MM.1S (cell line): ENCODE measurements around the gene PLXNA4.

Experiments
- DNase-seq: peaks from one replicate; pipeline ENCODE4 v3.0.0-alpha.2; 2015
- H2AFZ ChIP-seq: fragments of 300-600 bp; sonication (generic); 2 replicates; pipeline ENCODE4 v1.6.0; 2016; ENCODE audit warnings: antibody characterized with exemption, low read length
- H3F3A ChIP-seq: fragments of 300-600 bp; sonication (generic); 2 replicates; pipeline ENCODE4 v1.6.1; 2016; ENCODE audit warnings: mild to moderate bottlenecking, antibody characterized with exemption, low read length, moderate library complexity, mixed read lengths; ENCODE audit not compliant: insufficient read depth
- H3K27ac ChIP-seq: fragments of 300-600 bp; sonication (generic); 2 replicates; pipeline ENCODE4 v1.5.1; 2016; ENCODE audit warnings: mild to moderate bottlenecking, low read length
- H3K27me3 ChIP-seq: fragments of 300-600 bp; sonication (generic); replicated peaks from 2 replicates; pipeline ENCODE4 v1.6.0; 2016; ENCODE audit warnings: low read length; ENCODE audit not compliant: insufficient read depth
- H3K36me3 ChIP-seq: fragments of 300-600 bp; sonication (generic); replicated peaks from 2 replicates; pipeline ENCODE4 v1.6.1; 2016; ENCODE audit warnings: mild to moderate bottlenecking, low read length, mixed read lengths; ENCODE audit not compliant: insufficient read depth
- H3K4me1 ChIP-seq: fragments of 300-600 bp; sonication (generic); 2 replicates; pipeline ENCODE4 v1.6.1; 2016; ENCODE audit warnings: low read length, mixed read lengths
- H3K4me2 ChIP-seq: fragments of 300-600 bp; sonication (generic); 2 replicates; pipeline ENCODE4 v1.6.0; 2016; ENCODE audit warnings: low read depth, low read length
- H3K4me3 ChIP-seq: fragments of 300-600 bp; sonication (generic); 2 replicates; pipeline ENCODE4 v1.5.1; 2016; ENCODE audit warnings: low read length, mixed read lengths
- H3K79me2 ChIP-seq: fragments of 300-600 bp; sonication (generic); 2 replicates; pipeline ENCODE4 v1.6.1; 2016; ENCODE audit warnings: mixed run types, low read length, mixed read lengths
- H3K9ac ChIP-seq: fragments of 300-600 bp; sonication (generic); 2 replicates; pipeline ENCODE4 v1.6.1; 2016; ENCODE audit warnings: low read length, mixed read lengths
- H3K9me2 ChIP-seq: fragments of 300-600 bp; sonication (generic); replicated peaks from 2 replicates; pipeline ENCODE4 v1.6.1; 2016; ENCODE audit warnings: mild to moderate bottlenecking, low read length, mixed read lengths; ENCODE audit not compliant: insufficient read depth
- H3K9me3 ChIP-seq: fragments of 300-600 bp; sonication (generic); replicated peaks from 2 replicates; pipeline ENCODE4 v1.6.1; 2016; ENCODE audit warnings: mild to moderate bottlenecking, low read length, mixed read lengths; ENCODE audit not compliant: insufficient read depth
- H4K20me1 ChIP-seq: fragments of 300-600 bp; sonication (generic); 2 replicates; pipeline ENCODE4 v1.6.1; 2016; ENCODE audit warnings: mild to moderate bottlenecking, low read length, moderate library complexity, mixed read lengths; ENCODE audit not compliant: insufficient read depth
- CTCF ChIP-seq: fragments of 300-600 bp; sonication (generic); IDR thresholded peaks from 2 replicates; pipeline ENCODE4 v1.5.1; 2016; ENCODE audit warnings: antibody characterized with exemption, low read length, mixed read lengths
- EZH2 ChIP-seq: fragments of 300-600 bp; sonication (generic); optimal IDR thresholded peaks from 2 replicates; pipeline ENCODE3; 2017; ENCODE audit warnings: low read depth, mild to moderate bottlenecking, antibody characterized with exemption, low read length, mixed read lengths
- EZH2phosphoT487 ChIP-seq: fragments of 300-600 bp; sonication (generic); IDR thresholded peaks from 2 replicates; pipeline ENCODE4 v1.6.1; 2018; ENCODE audit warnings: antibody characterized with exemption, low read length

The PLXNA4 gene

GRCh38 chr7:132258231-132258630 is 318.0 kb downstream of the PLXNA4 start:
- TF ChIP-seq CTCF (no peak), EZH2phosphoT487 (no peak), EZH2 (no peak)
- H2AFZ ChIP-seq: no peak overlapping the region
- no peak overlapping the region for H3K4me3 ChIP-seq
- no peaks in the 10 kb centered on the region for H3K36me3 ChIP-seq
- H3K79me2 ChIP-seq: no peaks in the 10 kb centered on the region
- H3K27ac ChIP-seq: no peak overlapping the region
- no peak overlapping the region for H3K4me2 ChIP-seq
- no peak for DNase-seq
- no peak overlapping the region for H3K9ac ChIP-seq
- H3F3A ChIP-seq: no peaks in the 10 kb centered on the region
- H3K27me3 ChIP-seq: no peaks in the 10 kb centered on the region
- no peaks in the 10 kb centered on the region for H3K9me3 ChIP-seq
- H3K9me2 ChIP-seq: no peaks in the 10 kb centered on the region
- no peaks in the 10 kb centered on the region for H3K4me1 ChIP-seq
- no peaks in the 10 kb centered on the region for H4K20me1 ChIP-seq

- Histone ChIP-seq H2AFZ (no peak overlapping the region), H3K9me3 (no peaks in the 10 kb centered on the region), H3K36me3 (no peaks in the 10 kb centered on the region), H3K4me2 (no peak overlapping the region), H3K9me2 (no peaks in the 10 kb centered on the region), H3K79me2 (no peaks in the 10 kb centered on the region), H3K9ac (no peak overlapping the region), H3K27me3 (no peaks in the 10 kb centered on the region), H3K4me3 (no peak overlapping the region), H3K27ac (no peak overlapping the region), H4K20me1 (no peaks in the 10 kb centered on the region), H3K4me1 (no peaks in the 10 kb centered on the region), H3F3A (no peaks in the 10 kb centered on the region)
- DNase-seq: no peak
- no peak for TF ChIP-seq EZH2phosphoT487
- TF ChIP-seq EZH2: no peak
- TF ChIP-seq CTCF: no peak
These were observed 319.0 kb downstream of the PLXNA4 start for GRCh38 chr7:132257253-132257652.

GRCh38 chr7:132256721-132257212 is 319.5 kb downstream of the PLXNA4 start:
- Histone ChIP-seq H3K4me2 (no peak overlapping the region), H4K20me1 (no peaks in the 10 kb centered on the region), H3K4me3 (no peak overlapping the region), H2AFZ (no peak overlapping the region), H3K4me1 (no peaks in the 10 kb centered on the region), H3K9me2 (no peaks in the 10 kb centered on the region), H3K9me3 (no peaks in the 10 kb centered on the region), H3F3A (no peaks in the 10 kb centered on the region), H3K27ac (no peak overlapping the region), H3K36me3 (no peaks in the 10 kb centered on the region), H3K9ac (no peak overlapping the region), H3K27me3 (no peaks in the 10 kb centered on the region), H3K79me2 (no peaks in the 10 kb centered on the region)
- TF ChIP-seq EZH2: no peak
- DNase-seq: no peak

- Histone ChIP-seq H3F3A (no peaks in the 10 kb centered on the region), H3K79me2 (no peaks in the 10 kb centered on the region), H3K4me2 (no peak overlapping the region), H3K9me3 (no peaks in the 10 kb centered on the region), H3K36me3 (no peaks in the 10 kb centered on the region), H3K4me1 (no peaks in the 10 kb centered on the region), H3K9ac (no peak overlapping the region), H3K27me3 (no peaks in the 10 kb centered on the region), H3K27ac (no peak overlapping the region), H2AFZ (no peak overlapping the region), H4K20me1 (no peaks in the 10 kb centered on the region), H3K4me3 (no peak overlapping the region), H3K9me2 (no peaks in the 10 kb centered on the region)
- DNase-seq: no peak
- TF ChIP-seq EZH2phosphoT487: no peak
- no peak for TF ChIP-seq EZH2
- TF ChIP-seq CTCF: no peak
These were observed 320.4 kb downstream of the PLXNA4 start for GRCh38 chr7:132255898-132256297.
